Adipocyte (in vitro differentiated cells): Measurements from ENCODE around the gene PITPNC1.

ENCODE experiments used
- DNase-seq: peaks from one replicate; pipeline ENCODE4 v3.0.0-alpha.2; 2015; ENCODE audit warnings: low read depth
- H3K27me3 ChIP-seq: replicated peaks from 2 replicates; pipeline ENCODE4 v1.7.0; 2013; ENCODE audit warnings: mild to moderate bottlenecking, low read length, moderate library complexity; ENCODE audit not compliant: control insufficient read depth, insufficient read depth
- H3K36me3 ChIP-seq: 2 replicates; pipeline ENCODE4 v1.7.0; 2013; ENCODE audit warnings: low read length, mild to moderate bottlenecking, moderate library complexity; ENCODE audit not compliant: control insufficient read depth, insufficient read depth, severe bottlenecking
- H3K4me1 ChIP-seq: 2 replicates; pipeline ENCODE4 v1.7.0; 2013; ENCODE audit warnings: mild to moderate bottlenecking, low read length, moderate library complexity; ENCODE audit not compliant: control insufficient read depth, insufficient read depth
- H3K4me3 ChIP-seq: 2 replicates; pipeline ENCODE4 v1.7.0; 2013; ENCODE audit warnings: mild to moderate bottlenecking, low read length, moderate library complexity
- H3K9ac ChIP-seq: 2 replicates; pipeline ENCODE4 v1.7.0; 2013; ENCODE audit warnings: mild to moderate bottlenecking, low read length, moderate library complexity
- H3K9me3 ChIP-seq: 2 replicates; pipeline ENCODE4 v1.7.0; 2013; ENCODE audit warnings: mild to moderate bottlenecking, low read length, moderate library complexity; ENCODE audit not compliant: control insufficient read depth

PITPNC1 gene

GRCh38 chr17:67482764-67483163 is 105.7 kb downstream of the PITPNC1 start:
- H3K27me3 ChIP-seq: no peaks in the 10 kb centered on the region

GRCh38 chr17:67484261-67484660 is 107.2 kb downstream of the PITPNC1 start:
- Histone ChIP-seq H3K36me3 (no peaks in the 10 kb centered on the region), H3K4me3 (no peak overlapping the region), H3K27me3 (no peaks in the 10 kb centered on the region), H3K9ac (no peak overlapping the region), H3K9me3 (no peaks in the 10 kb centered on the region), H3K4me1 (peaks cover 31% of the 10 kb centered on the region)
- no peak for DNase-seq

More at GRCh38 chr17:67482764-67483163, 105.7 kb downstream of the PITPNC1 start:
- Histone ChIP-seq H3K4me1 (peaks cover 23% of the 10 kb centered on the region), H3K9ac (no peak overlapping the region), H3K9me3 (no peaks in the 10 kb centered on the region), H3K36me3 (no peaks in the 10 kb centered on the region), H3K4me3 (no peak overlapping the region)
- DNase-seq: no peak

- H3K36me3 ChIP-seq: no peaks in the 10 kb centered on the region
- H3K4me3 ChIP-seq: no peak overlapping the region
- no peak overlapping the region for H3K9ac ChIP-seq
- no peak for DNase-seq
- H3K27me3 ChIP-seq: no peaks in the 10 kb centered on the region
- peaks cover 36% of the 10 kb centered on the region for H3K4me1 ChIP-seq
- H3K9me3 ChIP-seq: no peaks in the 10 kb centered on the region
These were observed 108.6 kb downstream of the PITPNC1 start for GRCh38 chr17:67485666-67486065.

GRCh38 chr17:67487506-67487905 is 110.4 kb downstream of the PITPNC1 start:
- Histone ChIP-seq H3K4me3 (peak overlapping the region; percentile 59), H3K9ac (peak overlapping the region; percentile 11), H3K9me3 (no peaks in the 10 kb centered on the region), H3K4me1 (peaks cover 39% of the 10 kb centered on the region), H3K27me3 (no peaks in the 10 kb centered on the region), H3K36me3 (no peaks in the 10 kb centered on the region)
- DNase-seq: no peak

GRCh38 chr17:67488161-67488560 is 111.1 kb downstream of the PITPNC1 start:
- Histone ChIP-seq H3K27me3 (no peaks in the 10 kb centered on the region), H3K36me3 (no peaks in the 10 kb centered on the region), H3K4me3 (no peak overlapping the region), H3K9ac (peak overlapping the region; percentile 11), H3K4me1 (peaks cover 46% of the 10 kb centered on the region), H3K9me3 (no peaks in the 10 kb centered on the region)
- no peak for DNase-seq

GRCh38 chr17:67488768-67489167 is 111.7 kb downstream of the PITPNC1 start:
- Histone ChIP-seq H3K27me3 (no peaks in the 10 kb centered on the region), H3K36me3 (no peaks in the 10 kb centered on the region), H3K4me3 (no peak overlapping the region), H3K9me3 (no peaks in the 10 kb centered on the region), H3K9ac (no peak overlapping the region), H3K4me1 (peaks cover 49% of the 10 kb centered on the region)
- DNase-seq: no peak

GRCh38 chr17:67489273-67489672 is 112.2 kb downstream of the PITPNC1 start:
- Histone ChIP-seq H3K9me3 (no peaks in the 10 kb centered on the region), H3K4me3 (no peak overlapping the region), H3K9ac (no peak overlapping the region), H3K36me3 (no peaks in the 10 kb centered on the region), H3K4me1 (peaks cover 51% of the 10 kb centered on the region), H3K27me3 (no peaks in the 10 kb centered on the region)
- no peak for DNase-seq

GRCh38 chr17:67490471-67490870 is 113.4 kb downstream of the PITPNC1 start:
- Histone ChIP-seq H3K9ac (no peak overlapping the region), H3K4me3 (peak overlapping the region; percentile 71), H3K9me3 (no peaks in the 10 kb centered on the region), H3K27me3 (no peaks in the 10 kb centered on the region), H3K36me3 (no peaks in the 10 kb centered on the region), H3K4me1 (peaks cover 51% of the 10 kb centered on the region)
- DNase-seq: peak; percentile 73

- no peak overlapping the region for H3K9ac ChIP-seq
- H3K9me3 ChIP-seq: no peaks in the 10 kb centered on the region
- H3K27me3 ChIP-seq: no peaks in the 10 kb centered on the region
- H3K4me3 ChIP-seq: peak overlapping the region; percentile 71
- H3K36me3 ChIP-seq: no peaks in the 10 kb centered on the region
- DNase-seq: peak; percentile 99
- H3K4me1 ChIP-seq: peaks cover 51% of the 10 kb centered on the region
These were observed 114.1 kb downstream of the PITPNC1 start for GRCh38 chr17:67491009-67491680.

GRCh38 chr17:67491681-67492024 is 114.6 kb downstream of the PITPNC1 start:
- Histone ChIP-seq H3K27me3 (no peaks in the 10 kb centered on the region), H3K9me3 (no peaks in the 10 kb centered on the region), H3K4me1 (peaks cover 51% of the 10 kb centered on the region), H3K36me3 (no peaks in the 10 kb centered on the region), H3K4me3 (peak overlapping the region; percentile 71), H3K9ac (no peak overlapping the region)
- DNase-seq: peak; percentile 11

GRCh38 chr17:67492251-67492740 is 115.2 kb downstream of the PITPNC1 start:
- Histone ChIP-seq H3K4me1 (peaks cover 47% of the 10 kb centered on the region), H3K9ac (no peak overlapping the region), H3K36me3 (no peaks in the 10 kb centered on the region), H3K27me3 (no peaks in the 10 kb centered on the region), H3K9me3 (no peaks in the 10 kb centered on the region), H3K4me3 (peak overlapping the region; percentile 55)
- no peak for DNase-seq
